ENCODE results near the gene MRPS30.
"Not testable (repeated sequence)": the region's sequence is repeated elsewhere in the genome, so short reads cannot be mapped to it uniquely, and the experiment has no call there.

Gene MRPS30

DNA sequence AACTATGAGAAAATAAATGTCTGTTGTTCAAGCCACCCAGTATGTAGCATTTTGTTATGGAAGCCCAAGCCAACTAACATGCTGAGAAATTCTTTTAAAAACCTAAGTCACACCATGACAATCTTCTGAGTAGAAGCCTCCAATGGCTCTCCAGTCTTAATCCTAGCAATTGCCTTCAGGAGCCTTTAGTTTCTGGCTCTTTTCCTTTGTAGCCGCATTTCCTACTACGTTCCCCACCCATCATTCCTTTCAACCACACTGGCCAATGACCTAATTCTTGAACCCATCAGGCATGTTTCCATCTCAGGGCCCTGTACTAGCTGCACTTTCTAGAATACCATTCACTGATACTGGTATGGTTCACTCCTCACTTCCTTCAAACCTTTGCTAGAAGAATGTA lies 2.1 kb upstream of the MRPS30 start:
- H3K4me3 ChIP-seq (ENCODE audit: low read length) = no peak overlapping the region
- no peak for DNase-seq (ENCODE audit: low read depth)
- TF ChIP-seq, protein P1, sequence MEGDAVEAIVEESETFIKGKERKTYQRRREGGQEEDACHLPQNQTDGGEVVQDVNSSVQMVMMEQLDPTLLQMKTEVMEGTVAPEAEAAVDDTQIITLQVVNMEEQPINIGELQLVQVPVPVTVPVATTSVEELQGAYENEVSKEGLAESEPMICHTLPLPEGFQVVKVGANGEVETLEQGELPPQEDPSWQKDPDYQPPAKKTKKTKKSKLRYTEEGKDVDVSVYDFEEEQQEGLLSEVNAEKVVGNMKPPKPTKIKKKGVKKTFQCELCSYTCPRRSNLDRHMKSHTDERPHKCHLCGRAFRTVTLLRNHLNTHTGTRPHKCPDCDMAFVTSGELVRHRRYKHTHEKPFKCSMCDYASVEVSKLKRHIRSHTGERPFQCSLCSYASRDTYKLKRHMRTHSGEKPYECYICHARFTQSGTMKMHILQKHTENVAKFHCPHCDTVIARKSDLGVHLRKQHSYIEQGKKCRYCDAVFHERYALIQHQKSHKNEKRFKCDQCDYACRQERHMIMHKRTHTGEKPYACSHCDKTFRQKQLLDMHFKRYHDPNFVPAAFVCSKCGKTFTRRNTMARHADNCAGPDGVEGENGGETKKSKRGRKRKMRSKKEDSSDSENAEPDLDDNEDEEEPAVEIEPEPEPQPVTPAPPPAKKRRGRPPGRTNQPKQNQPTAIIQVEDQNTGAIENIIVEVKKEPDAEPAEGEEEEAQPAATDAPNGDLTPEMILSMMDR (conservative IDR thresholded peaks at IDR 0.05; ENCODE audit: low read depth, low read length) = no peak

DNA sequence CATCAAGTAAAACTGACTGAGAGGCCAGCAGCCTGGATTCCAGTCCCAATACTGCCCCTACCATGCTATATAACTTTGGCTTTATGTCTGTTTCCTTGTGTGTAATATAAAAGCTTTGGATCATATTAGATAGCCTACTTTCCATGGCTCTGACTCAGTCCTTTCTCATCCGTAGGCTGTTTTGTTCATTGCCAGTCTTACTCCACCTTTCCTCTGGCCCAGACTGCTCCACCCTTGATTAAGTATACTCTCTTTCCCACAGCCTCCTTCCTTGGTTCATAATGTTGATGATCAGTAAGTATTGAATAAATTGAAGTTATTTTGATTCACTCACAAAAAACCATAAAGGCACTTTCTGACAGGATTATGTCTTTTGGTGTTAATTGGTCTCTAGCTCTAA lies 1.5 kb upstream of the MRPS30 start:
- no peak for DNase-seq (ENCODE audit: low read depth)
- H3K4me3 ChIP-seq (ENCODE audit: low read length) = no peak overlapping the region
- TF ChIP-seq, protein P1 (conservative IDR thresholded peaks at IDR 0.05; ENCODE audit: low read depth, low read length) = no peak

DNA sequence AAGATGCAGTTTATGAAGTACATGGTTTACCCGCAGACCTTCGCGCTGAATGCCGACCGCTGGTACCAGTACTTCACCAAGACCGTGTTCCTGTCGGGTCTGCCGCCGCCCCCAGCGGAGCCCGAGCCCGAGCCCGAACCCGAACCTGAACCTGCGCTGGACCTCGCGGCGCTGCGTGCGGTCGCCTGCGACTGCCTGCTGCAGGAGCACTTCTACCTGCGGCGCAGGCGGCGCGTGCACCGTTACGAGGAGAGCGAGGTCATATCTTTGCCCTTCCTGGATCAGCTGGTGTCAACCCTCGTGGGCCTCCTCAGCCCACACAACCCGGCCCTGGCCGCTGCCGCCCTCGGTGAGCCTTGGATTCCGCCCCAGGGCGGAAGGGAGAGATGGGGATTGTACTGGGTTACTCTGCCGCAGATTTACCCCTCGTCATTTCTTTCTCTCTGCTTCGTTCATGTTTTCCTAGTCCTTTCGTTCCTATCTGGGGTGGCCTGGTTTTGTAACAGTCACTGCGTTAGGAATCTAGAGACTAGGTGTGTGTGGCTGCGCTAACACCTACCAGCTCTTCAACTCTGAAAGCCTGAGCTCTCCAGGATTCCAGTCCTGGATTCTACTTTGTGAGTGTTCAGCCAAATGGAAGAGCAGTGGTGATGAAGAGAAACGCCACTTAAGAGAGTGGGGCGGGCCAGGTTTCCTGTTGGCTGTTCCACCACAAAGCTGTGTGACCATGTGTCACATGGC lies 638 bp downstream of the MRPS30 start:
- H3K4me3 ChIP-seq (ENCODE audit: low read length) = peak overlapping the region; percentile 91
- TF ChIP-seq, protein P1 (conservative IDR thresholded peaks at IDR 0.05; ENCODE audit: low read depth, low read length) = no peak
- DNase-seq (ENCODE audit: low read depth) = peak; percentile 51

DNA sequence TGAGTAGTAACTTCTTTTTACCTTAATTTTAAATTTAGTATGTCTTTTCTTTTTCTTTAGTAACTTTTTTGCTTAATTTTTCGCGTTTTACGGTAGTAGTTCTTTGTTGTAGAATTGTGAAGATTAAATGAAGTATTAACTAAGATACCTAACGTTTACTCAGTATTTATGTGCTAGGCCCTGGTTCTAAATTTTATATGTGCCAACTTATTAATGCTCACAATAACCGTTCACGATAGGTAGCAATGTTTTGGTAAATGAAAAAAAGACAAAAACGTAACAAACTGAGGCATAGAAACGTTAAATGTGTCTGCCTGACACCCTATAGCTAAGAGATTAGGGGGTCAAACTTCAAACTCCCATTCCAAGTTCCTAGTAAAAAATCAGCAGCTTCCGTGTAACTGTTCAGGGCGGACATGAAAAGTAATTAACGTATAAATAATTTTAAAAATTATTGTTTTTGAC lies 1.2 kb downstream of the MRPS30 start:
- TF ChIP-seq, protein P1 (conservative IDR thresholded peaks at IDR 0.05; ENCODE audit: low read depth, low read length) = no peak
- H3K4me3 ChIP-seq (ENCODE audit: low read length) = peak overlapping the region; percentile 91
- no peak for DNase-seq (ENCODE audit: low read depth)

DNA sequence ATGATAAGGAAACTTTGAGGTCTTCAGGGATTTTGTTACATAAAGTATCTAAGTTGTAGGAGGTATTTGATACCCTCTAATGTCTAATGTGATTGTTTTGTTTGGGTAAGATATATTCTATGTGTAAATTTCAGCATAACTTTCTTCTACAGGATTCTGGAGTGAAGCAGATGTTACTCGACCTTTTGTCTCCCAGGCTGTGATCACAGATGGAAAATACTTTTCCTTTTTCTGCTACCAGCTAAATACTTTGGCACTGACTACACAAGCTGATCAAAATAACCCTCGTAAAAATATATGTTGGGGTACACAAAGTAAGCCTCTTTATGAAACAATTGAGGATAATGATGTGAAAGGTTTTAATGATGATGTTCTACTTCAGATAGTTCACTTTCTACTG lies 6.0 kb downstream of the MRPS30 start:
- H3K4me3 ChIP-seq (ENCODE audit: low read length) = no peak overlapping the region
- no peak for DNase-seq (ENCODE audit: low read depth)
- TF ChIP-seq, protein P1 (conservative IDR thresholded peaks at IDR 0.05; ENCODE audit: low read depth, low read length) = no peak

DNA sequence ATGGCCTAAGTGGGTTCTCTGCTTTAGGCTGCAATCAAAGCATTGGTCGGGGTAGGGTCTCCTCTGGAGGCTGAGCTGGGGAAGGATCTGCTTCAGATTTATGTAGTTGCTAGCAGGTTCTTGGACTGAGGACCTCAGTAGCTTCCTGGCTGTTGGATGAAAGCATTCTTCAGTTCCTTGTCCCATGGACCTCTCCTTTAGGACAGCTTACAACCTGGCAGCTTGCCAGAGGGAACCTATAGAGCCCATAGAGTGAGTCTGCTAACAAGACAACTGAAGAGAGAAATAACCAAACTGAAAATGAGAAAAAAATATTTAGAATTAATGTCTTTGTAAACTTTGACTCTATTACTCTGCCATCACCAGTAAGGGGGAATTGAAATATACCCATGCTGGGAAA lies 12.4 kb downstream of the MRPS30 start:
- no peak for DNase-seq (ENCODE audit: low read depth)
- TF ChIP-seq, protein P1 (conservative IDR thresholded peaks at IDR 0.05; ENCODE audit: low read depth, low read length) = no peak

DNA sequence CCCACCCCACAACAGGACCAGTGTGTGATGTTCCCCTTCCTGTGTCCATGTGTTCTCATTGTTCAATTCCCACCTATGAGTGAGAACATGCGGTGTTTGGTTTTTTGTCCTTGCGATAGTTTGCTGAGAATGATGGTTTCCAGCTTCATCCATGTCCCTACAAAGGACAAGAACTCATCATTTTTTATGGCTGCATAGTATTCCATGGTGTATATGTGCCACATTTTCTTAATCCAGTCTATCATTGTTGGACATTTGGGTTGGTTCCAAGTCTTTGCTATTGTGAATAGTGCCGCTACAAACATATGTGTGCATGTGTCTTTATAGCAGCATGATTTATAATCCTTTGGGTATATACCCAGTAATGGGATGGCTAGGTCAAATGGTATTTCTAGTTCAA lies 15.9 kb downstream of the MRPS30 start:
- not testable (repeated sequence) for H3K4me3 ChIP-seq (ENCODE audit: low read length)

More for the DNA sequence above, 12.4 kb downstream of the MRPS30 start:
- no peak overlapping the region for H3K4me3 ChIP-seq (ENCODE audit: low read length)

More for the DNA sequence above, 15.9 kb downstream of the MRPS30 start:
- DNase-seq (ENCODE audit: low read depth) = not testable (repeated sequence)

Measured in retinal pigment epithelial cell (primary cell).